A549 (cell line): ENCODE data around the gene ATP1B1. TPM values are rescaled to one million over a fixed set of nuclear protein-coding genes. Genes with fewer than 3 reads are reported as not detected.

Source experiments
- ATAC-seq, 2 experiments: fragments of 200-7000 bp in 1 of 2; fragments of >200 bp in 1 of 2; cut with Nextera tagmentation in 1 of 2; cut with Tn5 transposase in 1 of 2; 3 replicates each; pipeline versions ENCODE4 v1.8.0 to v1.9.1; 2018 to 2020; ENCODE audit warnings: mild to moderate bottlenecking in 1 of 2, moderate library complexity in 1 of 2
- CTCF ChIA-PET: fragments of 300-600 bp; sonication (Branson Sonifier 250); formaldehyde crosslinking; extraction: SDS; loops from one replicate; lab custom pipeline; 2021; ENCODE audit warnings: antibody characterized with exemption, inconsistent platforms; lab: Yijun Ruan, JAX
- POLR2A ChIA-PET: fragments of 350-600 bp; formaldehyde crosslinking; extraction: SDS; loops from one replicate; lab custom pipeline; 2021; ENCODE audit warnings: antibody characterized with exemption, inconsistent platforms; lab: Yijun Ruan, JAX
- DNase-seq, 2 experiments: peaks; one replicate each; pipeline versions ENCODE4 v3.0.0 to v3.0.0-alpha.2; 2011 to 2016; ENCODE audit warnings: low read depth in 1 of 2, low spot score in 1 of 2
- FAIRE-seq: peaks from 2 replicates; lab custom pipeline; 2011; peaks lifted over from hg19 to GRCh38; lab: Jason Lieb, UNC
- H3K27ac ChIP-seq, 2 experiments: fragments of >200 bp; sonication (Bioruptor Twin); formaldehyde crosslinking; 3 replicates each; pipeline ENCODE4 v1.5.1; 2016 to 2017
- H3K4me1 ChIP-seq: fragments of >200 bp; sonication (Bioruptor Twin); formaldehyde crosslinking; 3 replicates; pipeline ENCODE4 v1.6.1; 2016
- H3K4me2 ChIP-seq: fragments of >200 bp; sonication (Bioruptor Twin); formaldehyde crosslinking; 3 replicates; pipeline ENCODE4 v1.6.1; 2016
- H3K4me3 ChIP-seq: fragments of >200 bp; sonication (Bioruptor Twin); formaldehyde crosslinking; 3 replicates; pipeline ENCODE4 v1.5.1; 2016
- H3K9me3 ChIP-seq: fragments of >200 bp; sonication (Bioruptor Twin); formaldehyde crosslinking; 3 replicates; pipeline ENCODE4 v1.6.1; 2016
- BHLHE40 ChIP-seq: IDR thresholded peaks from 2 replicates; pipeline ENCODE4 v1.6.1; 2012; ENCODE audit warnings: low read depth, low read length, inconsistent platforms
- CBX2 ChIP-seq: fragments of 200-600 bp; sonication (generic); IDR thresholded peaks from 2 replicates; pipeline ENCODE4 v1.6.1; 2016; ENCODE audit warnings: low read depth, mild to moderate bottlenecking, borderline replicate concordance
- CBX8 ChIP-seq: fragments of 200-600 bp; sonication (generic); IDR thresholded peaks from 2 replicates; pipeline ENCODE4 v1.6.1; 2016
- CHD4 ChIP-seq: fragments of 200-600 bp; sonication (generic); IDR thresholded peaks from 2 replicates; pipeline ENCODE4 v1.6.1; 2016; ENCODE audit warnings: antibody characterized with exemption, mild to moderate bottlenecking, borderline replicate concordance
- EHF ChIP-seq: fragments of 250-450 bp; sonication (Bioruptor Pico); IDR thresholded peaks from 2 replicates; pipeline ENCODE4 v1.5.0; 2020; ENCODE audit warnings: mild to moderate bottlenecking
- FOXS1 ChIP-seq: fragments of 250-450 bp; sonication (Bioruptor Pico); IDR thresholded peaks from 2 replicates; pipeline ENCODE4 v1.5.0; 2020; ENCODE audit warnings: mild to moderate bottlenecking, moderate library complexity
- HDAC2 ChIP-seq: fragments of 200-600 bp; sonication (generic); IDR thresholded peaks from 2 replicates; pipeline ENCODE4 v1.6.1; 2016
- HOXA7 ChIP-seq: fragments of 250-450 bp; sonication (Bioruptor Pico); IDR thresholded peaks from 2 replicates; pipeline ENCODE4 v1.5.0; 2020; ENCODE audit warnings: mild to moderate bottlenecking, moderate library complexity
- HOXB5 ChIP-seq: fragments of 250-450 bp; sonication (Bioruptor Pico); IDR thresholded peaks from 2 replicates; pipeline ENCODE4 v1.5.0; 2020; ENCODE audit warnings: mild to moderate bottlenecking, moderate library complexity
- JUN ChIP-seq, 2 experiments: fragments of >200 bp; sonication (Bioruptor Twin); formaldehyde crosslinking; IDR thresholded peaks; 2 replicates in 1 of 2; 3 replicates in 1 of 2; pipeline ENCODE4 v1.6.1; 2016 to 2017
- JUNB ChIP-seq: fragments of >200 bp; sonication (Bioruptor Twin); formaldehyde crosslinking; IDR thresholded peaks from 2 replicates; pipeline ENCODE4 v1.6.1; 2016
- KDM1A ChIP-seq: fragments of 200-600 bp; sonication (generic); IDR thresholded peaks from 2 replicates; pipeline ENCODE4 v1.6.1; 2016; ENCODE audit warnings: low read depth, mild to moderate bottlenecking
- KDM5A ChIP-seq: fragments of 200-600 bp; sonication (generic); IDR thresholded peaks from 2 replicates; pipeline ENCODE4 v1.6.1; 2016; ENCODE audit warnings: antibody characterized with exemption, mild to moderate bottlenecking
- MAFK ChIP-seq: fragments of 450-650 bp; IDR thresholded peaks from 2 replicates; pipeline ENCODE4 v1.6.1; 2014; ENCODE audit not compliant: partially characterized antibody
- MYC ChIP-seq: IDR thresholded peaks from 2 replicates; pipeline ENCODE4 v1.6.1; 2012; ENCODE audit warnings: mild to moderate bottlenecking, inconsistent platforms, low read length, improper control_type of control experiment, borderline replicate concordance
- NR3C1 ChIP-seq: fragments of >200 bp; sonication (Bioruptor Twin); formaldehyde crosslinking; IDR thresholded peaks from 3 replicates; pipeline ENCODE4 v1.6.1; 2017
- POLR2A ChIP-seq: IDR thresholded peaks from 2 replicates; pipeline ENCODE4 v1.6.1; 2012; ENCODE audit warnings: mild to moderate bottlenecking, low read length
- RAD21 ChIP-seq, 2 experiments: fragments of >200 bp in 1 of 2; sonication (Bioruptor Twin) in 1 of 2; formaldehyde crosslinking in 1 of 2; IDR thresholded peaks in 1 of 2; conservative IDR thresholded peaks in 1 of 2; 2 replicates in 1 of 2; 3 replicates in 1 of 2; pipeline ENCODE4 v1.6.1; 2012 to 2018; ENCODE audit warnings: inconsistent platforms in 1 of 2
- RARB ChIP-seq: fragments of 250-450 bp; sonication (Bioruptor Pico); IDR thresholded peaks from 2 replicates; pipeline ENCODE4 v1.8.0; 2021; ENCODE audit warnings: mild to moderate bottlenecking, moderate library complexity
- REST ChIP-seq: fragments of 200-600 bp; sonication (generic); IDR thresholded peaks from 2 replicates; pipeline ENCODE4 v1.6.1; 2016; ENCODE audit warnings: antibody characterized with exemption, mild to moderate bottlenecking, moderate library complexity
- SREBF2 ChIP-seq: fragments of 450-650 bp; IDR thresholded peaks from 2 replicates; pipeline ENCODE4 v1.6.1; 2014; ENCODE audit warnings: mild to moderate bottlenecking, moderate library complexity
- TFCP2L1 ChIP-seq: fragments of 250-450 bp; sonication (Bioruptor Pico); IDR thresholded peaks from 2 replicates; pipeline ENCODE4 v1.5.0; 2021; ENCODE audit warnings: mild to moderate bottlenecking
- TP53 ChIP-seq: fragments of 250-450 bp; sonication (Bioruptor Pico); IDR thresholded peaks from 2 replicates; pipeline ENCODE4 v1.5.0; 2021; ENCODE audit warnings: mild to moderate bottlenecking, moderate library complexity
- ZSCAN20 ChIP-seq: fragments of 250-450 bp; sonication (Bioruptor Pico); IDR thresholded peaks from 2 replicates; pipeline ENCODE4 v1.8.0; 2022; ENCODE audit warnings: mild to moderate bottlenecking, moderate library complexity
- WGBS: methylation state at CpG from one replicate; pipeline ENCODE4 v1.1.6; 2017; ENCODE audit errors: missing lambda C conversion rate; 5-methylcytosine and 5-hydroxymethylcytosine counted together
- polyA plus RNA-seq, 4 experiments: library from polyadenylated mRNA; depleted of rRNA in 3 of 4; stranded (reverse); fragments of >200 nt; fragmentation: RNase III in 1 of 4; extraction: RNeasy Plus Mini Kit Qiagen cat#74134 plus additional on column Dnase treatment in 1 of 4; gene quantifications; 2 replicates in 3 of 4; 3 replicates in 1 of 4; pipeline ENCODE4 v1.2.3, GENCODE V29; 2011 to 2017
- TF ChIP-seq, protein P1 (sequence below): fragments of 150-350 bp; IDR thresholded peaks from 2 replicates; pipeline ENCODE4 v1.6.1; 2014; ENCODE audit warnings: low read depth, mild to moderate bottlenecking, low read length
- TF ChIP-seq, protein P2 (sequence below): fragments of 250-450 bp; sonication (Bioruptor Pico); IDR thresholded peaks from 2 replicates; pipeline ENCODE4 v1.5.0; 2021; ENCODE audit warnings: mild to moderate bottlenecking, moderate library complexity, borderline replicate concordance
- TF ChIP-seq, protein P3 (sequence below): fragments of 250-450 bp; sonication (Bioruptor Pico); IDR thresholded peaks from 2 replicates; pipeline ENCODE4 v1.5.0; 2020; ENCODE audit warnings: low read depth, mild to moderate bottlenecking, moderate library complexity
- TF ChIP-seq, protein P4 (sequence below): IDR thresholded peaks from 2 replicates; pipeline ENCODE4 v1.6.1; 2012; ENCODE audit warnings: low read depth, borderline replicate concordance
- TF ChIP-seq, protein P5 (sequence below): IDR thresholded peaks from 2 replicates; pipeline ENCODE4 v1.6.1; 2012

ATP1B1 gene
- polyA plus RNA-seq, 2 of the 4 experiments (the other 2 are of a cell fraction), result 303 to 377 TPM

DNA sequence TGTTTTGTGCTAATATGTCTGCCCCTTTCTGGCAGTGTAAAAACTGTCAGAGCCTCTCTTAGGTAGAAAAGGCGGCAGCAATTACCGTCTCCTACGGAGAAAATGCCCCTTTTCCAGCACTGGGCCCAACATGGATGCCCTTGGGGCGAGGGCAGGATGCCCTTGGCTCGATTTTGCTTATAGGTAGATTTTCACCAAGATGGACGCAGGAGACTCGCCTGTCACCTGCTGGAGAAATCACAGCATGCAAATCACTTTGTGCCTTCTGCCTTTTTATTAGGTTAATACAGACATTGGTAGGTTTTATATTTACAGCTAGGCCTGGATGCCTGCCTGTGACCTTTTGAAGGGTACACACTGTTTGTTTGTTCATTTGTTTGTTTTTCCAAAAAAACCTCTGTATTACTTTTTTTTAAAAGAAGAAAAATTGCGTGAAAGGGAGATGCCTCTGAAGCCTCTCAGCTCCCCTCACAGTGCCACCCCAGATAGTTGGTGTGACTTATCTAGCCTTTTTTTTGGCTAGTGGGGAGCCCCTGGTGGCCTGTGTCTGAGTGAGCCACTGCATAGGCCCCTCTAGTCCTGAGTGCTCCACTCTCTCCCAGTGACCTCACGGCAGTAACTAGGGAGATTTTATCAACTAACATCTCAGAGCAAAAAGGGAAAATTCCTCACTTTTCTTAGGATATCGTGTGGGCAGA is 2.5 kb downstream of the ATP1B1 start (continued):
- TF ChIP-seq REST (no peak), JUN (IDR thresholded peaks at IDR 0.05) (no peak), HOXB5 (no peak), HOXA7 (CRISPR knock-in tag) (no peak), CBX8 (no peak), BHLHE40 (no peak), ZSCAN20 (no peak), EHF (no peak), JUNB (no peak), KDM1A (no peak)
- TF ChIP-seq, protein P1, sequence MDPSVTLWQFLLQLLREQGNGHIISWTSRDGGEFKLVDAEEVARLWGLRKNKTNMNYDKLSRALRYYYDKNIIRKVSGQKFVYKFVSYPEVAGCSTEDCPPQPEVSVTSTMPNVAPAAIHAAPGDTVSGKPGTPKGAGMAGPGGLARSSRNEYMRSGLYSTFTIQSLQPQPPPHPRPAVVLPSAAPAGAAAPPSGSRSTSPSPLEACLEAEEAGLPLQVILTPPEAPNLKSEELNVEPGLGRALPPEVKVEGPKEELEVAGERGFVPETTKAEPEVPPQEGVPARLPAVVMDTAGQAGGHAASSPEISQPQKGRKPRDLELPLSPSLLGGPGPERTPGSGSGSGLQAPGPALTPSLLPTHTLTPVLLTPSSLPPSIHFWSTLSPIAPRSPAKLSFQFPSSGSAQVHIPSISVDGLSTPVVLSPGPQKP, result no peak

- POLR2A ChIA-PET, result interaction anchor here (0.7 to 4.4 kb wide), 10 partner anchors 10 to 767 kb away, joined by 3 to 42 read pairs (median 4); no protein-coding TSS in a partner anchor
- ATAC-seq, result peak; percentile 52 to 61
- no peaks in the 10 kb centered on the region for H3K9me3 ChIP-seq
- CTCF ChIA-PET, result interaction anchor here (0.6 to 3.7 kb wide), 13 partner anchors 8 to 664 kb away, joined by 3 to 20 read pairs (median 4); partner anchors contain the start of genes BLZF1 and NME7
- whole genome bisulfite sequencing, result 1% methylated on average over 8 of the region's 8 CpGs
- peaks cover 49% of the 10 kb centered on the region for H3K4me1 ChIP-seq
- peak overlapping the region; percentile 98 for H3K4me2 ChIP-seq
- DNase-seq, result peak; percentile 83 to 96
- H3K4me3 ChIP-seq, result peak overlapping the region; percentile 92
- H3K27ac ChIP-seq, result peak overlapping the region; percentile 96 to 98
- peak; percentile 65 for FAIRE-seq
- TF ChIP-seq, protein P1, result no peak
- TF ChIP-seq SREBF2 (no peak), NR3C1 (no peak), JUNB (peak; percentile 41), POLR2A (no peak), MAFK (peak; percentile 30), RAD21 (conservative IDR thresholded peaks at IDR 0.05 in 1 of 2, IDR thresholded peaks at IDR 0.05 in 1 of 2) (peak in 1 of 2 experiments; percentile 36; a peak in 2 of 5 replicates), KDM5A (no peak), TP53 (CRISPR knock-in tag) (peak; percentile 50; the same call in 1 of the 2 replicates), BHLHE40 (no peak), FOXS1 (no peak), RARB (0 out of 2 replicates have a peak, but pooled peaks have one; percentile 8), CBX2 (no peak), CHD4 (no peak), HDAC2 (no peak), TFCP2L1 (CRISPR knock-in tag) (no peak), MYC (0 out of 2 replicates have a peak, but pooled peaks have one; percentile 54), ZSCAN20 (no peak)
- TF ChIP-seq, protein P2, sequence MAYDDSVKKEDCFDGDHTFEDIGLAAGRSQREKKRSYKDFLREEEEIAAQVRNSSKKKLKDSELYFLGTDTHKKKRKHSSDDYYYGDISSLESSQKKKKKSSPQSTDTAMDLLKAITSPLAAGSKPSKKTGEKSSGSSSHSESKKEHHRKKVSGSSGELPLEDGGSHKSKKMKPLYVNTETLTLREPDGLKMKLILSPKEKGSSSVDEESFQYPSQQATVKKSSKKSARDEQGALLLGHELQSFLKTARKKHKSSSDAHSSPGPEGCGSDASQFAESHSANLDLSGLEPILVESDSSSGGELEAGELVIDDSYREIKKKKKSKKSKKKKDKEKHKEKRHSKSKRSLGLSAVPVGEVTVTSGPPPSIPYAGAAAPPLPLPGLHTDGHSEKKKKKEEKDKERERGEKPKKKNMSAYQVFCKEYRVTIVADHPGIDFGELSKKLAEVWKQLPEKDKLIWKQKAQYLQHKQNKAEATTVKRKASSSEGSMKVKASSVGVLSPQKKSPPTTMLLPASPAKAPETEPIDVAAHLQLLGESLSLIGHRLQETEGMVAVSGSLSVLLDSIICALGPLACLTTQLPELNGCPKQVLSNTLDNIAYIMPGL (CRISPR knock-in tag), result no peak
- TF ChIP-seq, protein P3, sequence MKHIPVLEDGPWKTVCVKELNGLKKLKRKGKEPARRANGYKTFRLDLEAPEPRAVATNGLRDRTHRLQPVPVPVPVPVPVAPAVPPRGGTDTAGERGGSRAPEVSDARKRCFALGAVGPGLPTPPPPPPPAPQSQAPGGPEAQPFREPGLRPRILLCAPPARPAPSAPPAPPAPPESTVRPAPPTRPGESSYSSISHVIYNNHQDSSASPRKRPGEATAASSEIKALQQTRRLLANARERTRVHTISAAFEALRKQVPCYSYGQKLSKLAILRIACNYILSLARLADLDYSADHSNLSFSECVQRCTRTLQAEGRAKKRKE (CRISPR knock-in tag), result no peak
- TF ChIP-seq, protein P4, sequence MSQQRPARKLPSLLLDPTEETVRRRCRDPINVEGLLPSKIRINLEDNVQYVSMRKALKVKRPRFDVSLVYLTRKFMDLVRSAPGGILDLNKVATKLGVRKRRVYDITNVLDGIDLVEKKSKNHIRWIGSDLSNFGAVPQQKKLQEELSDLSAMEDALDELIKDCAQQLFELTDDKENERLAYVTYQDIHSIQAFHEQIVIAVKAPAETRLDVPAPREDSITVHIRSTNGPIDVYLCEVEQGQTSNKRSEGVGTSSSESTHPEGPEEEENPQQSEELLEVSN, result no peak
- TF ChIP-seq, protein P5, sequence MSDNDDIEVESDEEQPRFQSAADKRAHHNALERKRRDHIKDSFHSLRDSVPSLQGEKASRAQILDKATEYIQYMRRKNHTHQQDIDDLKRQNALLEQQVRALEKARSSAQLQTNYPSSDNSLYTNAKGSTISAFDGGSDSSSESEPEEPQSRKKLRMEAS, result no peak; the same call in 1 of the 2 replicates
These were observed 3.2 kb downstream of the ATP1B1 start for GRCh38 chr1:169109561-169110134.
